HG03439 (cell line): Measurements from ENCODE around the gene EMX2.

Experiments
- ATAC-seq: cut with Tn5 transposase; IDR thresholded peaks from one replicate; pipeline ENCODE4 v1.9.1; 2021; ENCODE audit warnings: mild to moderate bottlenecking, moderate library complexity; ENCODE audit not compliant: unreplicated experiment

EMX2 gene

GRCh38 chr10:117543225-117544003, 868 bp downstream of the EMX2 start:
- no peak for ATAC-seq

- ATAC-seq: no peak
These were observed 1.6 kb downstream of the EMX2 start for GRCh38 chr10:117544004-117544701.

- ATAC-seq: no peak
These were observed 2.2 kb downstream of the EMX2 start for GRCh38 chr10:117544711-117545140.

GRCh38 chr10:117545141-117546019, 2.8 kb downstream of the EMX2 start:
- no peak for ATAC-seq

- no peak for ATAC-seq
These were observed 3.6 kb downstream of the EMX2 start for GRCh38 chr10:117546020-117546580.

- ATAC-seq: no peak
These were observed 4.1 kb downstream of the EMX2 start for GRCh38 chr10:117546581-117547015.

- ATAC-seq: no peak
These were observed 4.6 kb downstream of the EMX2 start for GRCh38 chr10:117547016-117547715.

- ATAC-seq: no peak
These were observed 5.4 kb downstream of the EMX2 start for GRCh38 chr10:117547716-117548668.

GRCh38 chr10:117549100-117549585, 6.6 kb downstream of the EMX2 start:
- no peak for ATAC-seq

- ATAC-seq: no peak
These were observed 7.5 kb downstream of the EMX2 start for GRCh38 chr10:117550076-117550475.

GRCh38 chr10:117550599-117551329, 8.2 kb downstream of the EMX2 start:
- ATAC-seq: no peak

- no peak for ATAC-seq
These were observed 9.0 kb downstream of the EMX2 start for GRCh38 chr10:117551330-117552155.

- no peak for ATAC-seq
These were observed 9.6 kb downstream of the EMX2 start for GRCh38 chr10:117552156-117552631.

GRCh38 chr10:117552701-117553141, 10.2 kb downstream of the EMX2 start:
- ATAC-seq: no peak

GRCh38 chr10:117553142-117553814, 10.7 kb downstream of the EMX2 start:
- ATAC-seq: no peak

- no peak for ATAC-seq
These were observed 11.2 kb downstream of the EMX2 start for GRCh38 chr10:117553815-117554172.
